Neuron (in vitro differentiated cells): ENCODE results near the gene NLRP13.

ENCODE experiments used
- H2AFZ ChIP-seq: one replicate; pipeline ENCODE4 v1.6.1; 2013; ENCODE audit warnings: low read depth, mild to moderate bottlenecking, inconsistent platforms, low read length, moderate library complexity
- H3K27me3 ChIP-seq: one replicate; pipeline ENCODE4 v1.6.1; 2013; ENCODE audit warnings: low read length; ENCODE audit not compliant: insufficient read depth
- H3K36me3 ChIP-seq: one replicate; pipeline ENCODE4 v1.6.1; 2013; ENCODE audit warnings: low read length; ENCODE audit not compliant: insufficient read depth
- H3K4me1 ChIP-seq: one replicate; pipeline ENCODE4 v1.6.1; 2013; ENCODE audit warnings: low read length; ENCODE audit not compliant: insufficient read depth
- H3K4me3 ChIP-seq: 2 replicates; pipeline ENCODE4 v1.5.1; 2013; ENCODE audit warnings: mild to moderate bottlenecking, low read length, moderate library complexity
- H3K9me3 ChIP-seq: one replicate; pipeline ENCODE4 v1.6.1; 2013; ENCODE audit warnings: low read length

Gene NLRP13

GRCh38 chr19:55877211-55877610 is 54.9 kb downstream of the NLRP13 start:
- H3K9me3 ChIP-seq: no peaks in the 10 kb centered on the region
- H3K4me3 ChIP-seq: no peak overlapping the region
- H3K36me3 ChIP-seq: no peaks in the 10 kb centered on the region
- H2AFZ ChIP-seq: no peak overlapping the region
- H3K27me3 ChIP-seq: no peaks in the 10 kb centered on the region
- H3K4me1 ChIP-seq: no peaks in the 10 kb centered on the region

GRCh38 chr19:55870736-55871135 is 61.4 kb downstream of the NLRP13 start:
- Histone ChIP-seq H3K4me3 (no peak overlapping the region), H3K4me1 (no peaks in the 10 kb centered on the region), H3K27me3 (no peaks in the 10 kb centered on the region), H3K9me3 (no peaks in the 10 kb centered on the region), H2AFZ (no peak overlapping the region), H3K36me3 (no peaks in the 10 kb centered on the region)

- no peaks in the 10 kb centered on the region for H3K9me3 ChIP-seq
- H3K4me1 ChIP-seq: no peaks in the 10 kb centered on the region
- H3K4me3 ChIP-seq: no peak overlapping the region
- H3K27me3 ChIP-seq: no peaks in the 10 kb centered on the region
- H3K36me3 ChIP-seq: no peaks in the 10 kb centered on the region
- H2AFZ ChIP-seq: no peak overlapping the region
Measured at GRCh38 chr19:55867101-55867500, 65.0 kb downstream of the NLRP13 start.

- no peaks in the 10 kb centered on the region for H3K4me1 ChIP-seq
- no peaks in the 10 kb centered on the region for H3K9me3 ChIP-seq
- no peak overlapping the region for H2AFZ ChIP-seq
- no peaks in the 10 kb centered on the region for H3K27me3 ChIP-seq
- no peak overlapping the region for H3K4me3 ChIP-seq
- no peaks in the 10 kb centered on the region for H3K36me3 ChIP-seq
Measured at GRCh38 chr19:55866521-55866920, 65.6 kb downstream of the NLRP13 start.

- peaks cover 4% of the 10 kb centered on the region for H3K9me3 ChIP-seq
- H3K4me1 ChIP-seq: no peaks in the 10 kb centered on the region
- H3K27me3 ChIP-seq: peaks cover 6% of the 10 kb centered on the region
- no peak overlapping the region for H2AFZ ChIP-seq
- H3K36me3 ChIP-seq: no peaks in the 10 kb centered on the region
- H3K4me3 ChIP-seq: no peak overlapping the region
Measured at GRCh38 chr19:55858969-55859368, 73.2 kb downstream of the NLRP13 start.

GRCh38 chr19:55858401-55858800 is 73.7 kb downstream of the NLRP13 start:
- Histone ChIP-seq H3K4me1 (no peaks in the 10 kb centered on the region), H2AFZ (no peak overlapping the region), H3K4me3 (no peak overlapping the region), H3K36me3 (no peaks in the 10 kb centered on the region), H3K27me3 (peaks cover 6% of the 10 kb centered on the region), H3K9me3 (peaks cover 4% of the 10 kb centered on the region)

- Histone ChIP-seq H2AFZ (no peak overlapping the region), H3K27me3 (peaks cover 6% of the 10 kb centered on the region), H3K4me1 (no peaks in the 10 kb centered on the region), H3K9me3 (peaks cover 4% of the 10 kb centered on the region), H3K4me3 (no peak overlapping the region), H3K36me3 (no peaks in the 10 kb centered on the region)
Measured at GRCh38 chr19:55857974-55858373, 74.2 kb downstream of the NLRP13 start.

- no peaks in the 10 kb centered on the region for H3K36me3 ChIP-seq
- no peaks in the 10 kb centered on the region for H3K4me1 ChIP-seq
- H3K4me3 ChIP-seq: no peak overlapping the region
- no peak overlapping the region for H2AFZ ChIP-seq
- peaks cover 6% of the 10 kb centered on the region for H3K27me3 ChIP-seq
- peaks cover 4% of the 10 kb centered on the region for H3K9me3 ChIP-seq
Measured at GRCh38 chr19:55857149-55857548, 75.0 kb downstream of the NLRP13 start.

GRCh38 chr19:55855160-55855559 is 77.0 kb downstream of the NLRP13 start:
- Histone ChIP-seq H2AFZ (no peak overlapping the region), H3K36me3 (no peaks in the 10 kb centered on the region), H3K9me3 (peaks cover 4% of the 10 kb centered on the region), H3K4me3 (no peak overlapping the region), H3K27me3 (peaks cover 3% of the 10 kb centered on the region), H3K4me1 (no peaks in the 10 kb centered on the region)
